ENCODE results near the gene MEX3D. TPM values are rescaled to one million over a fixed set of nuclear protein-coding genes. Genes with fewer than 3 reads are reported as not detected.

The MEX3D gene
- total and polyA plus RNA-seq, 4 experiments from 2014 or later: 0.16 to 4.9 (median 4.5) TPM; not detected in 1

- H3K27ac Mint-ChIP-seq: no peak overlapping the region
- H3K27me3 ChIP-seq (ENCODE audit: insufficient read depth, low read length): no peaks in the 10 kb centered on the region
- no peak overlapping the region for H3K4me3 Mint-ChIP-seq
- intact Hi-C loops (cut with micrococcal nuclease): no loop called here
- no peak overlapping the region for H3K27ac ChIP-seq (ENCODE audit: low read depth, low read length)
- no peaks in the 10 kb centered on the region for H3K9me3 Mint-ChIP-seq
- DNase-seq: no peak
- no peak overlapping the region for H3K4me3 ChIP-seq (ENCODE audit: low read length in 2 of 2)
- H3K4me1 ChIP-seq (ENCODE audit: insufficient read depth, low read length): no peaks in the 10 kb centered on the region
- H3K9me3 ChIP-seq (ENCODE audit: control insufficient read depth in 1 of 2, low read length in 2 of 2): no peaks in the 10 kb centered on the region
- peaks cover 13% of the 10 kb centered on the region for H3K36me3 ChIP-seq (ENCODE audit: insufficient read depth, low read length)
- ChIA-PET POLR2A (ENCODE audit: partially characterized antibody) (no interaction called here), CTCF (ENCODE audit: partially characterized antibody) (no interaction called here)
- no peaks in the 10 kb centered on the region for H3K27me3 Mint-ChIP-seq
- H3K4me1 Mint-ChIP-seq: peaks cover 0 to 2% (median 0%) of the 10 kb centered on the region in 4 donors
- H3K36me3 Mint-ChIP-seq: peaks cover 10 to 15% of the 10 kb centered on the region in 2 donors
Observed at GRCh38 chr19:1577929-1578618, 9.9 kb upstream of the MEX3D start.

- Mint-ChIP-seq H3K27ac (no peak overlapping the region), H3K27me3 (no peaks in the 10 kb centered on the region), H3K4me1 (peaks cover 0 to 2% (median 0%) of the 10 kb centered on the region in 4 donors), H3K4me3 (no peak overlapping the region), H3K36me3 (peaks cover 10 to 13% of the 10 kb centered on the region in 2 donors), H3K9me3 (no peaks in the 10 kb centered on the region)
- ChIA-PET CTCF (ENCODE audit: partially characterized antibody) (no interaction called here), POLR2A (ENCODE audit: partially characterized antibody) (no interaction called here)
- DNase-seq: no peak
- no peaks in the 10 kb centered on the region for H3K9me3 ChIP-seq (ENCODE audit: control insufficient read depth in 1 of 2, low read length in 2 of 2)
- H3K27me3 ChIP-seq (ENCODE audit: insufficient read depth, low read length): no peaks in the 10 kb centered on the region
- H3K4me1 ChIP-seq (ENCODE audit: insufficient read depth, low read length): no peaks in the 10 kb centered on the region
- no peak overlapping the region for H3K27ac ChIP-seq (ENCODE audit: low read depth, low read length)
- intact Hi-C loops (cut with micrococcal nuclease): no loop called here
- H3K36me3 ChIP-seq (ENCODE audit: insufficient read depth, low read length): peaks cover 9% of the 10 kb centered on the region
- no peak overlapping the region for H3K4me3 ChIP-seq (ENCODE audit: low read length in 2 of 2)
Observed at GRCh38 chr19:1577090-1577928, 9.2 kb upstream of the MEX3D start.

- CTCF ChIA-PET (ENCODE audit: partially characterized antibody): interaction anchor here (1.3 kb wide), 1 partner anchor 14 kb away, joined by 3 read pairs; no protein-coding TSS in a partner anchor
- H3K27ac Mint-ChIP-seq: no peak overlapping the region
- intact Hi-C loops (cut with micrococcal nuclease): no loop called here
- Histone ChIP-seq H3K27me3 (ENCODE audit: insufficient read depth, low read length) (no peaks in the 10 kb centered on the region), H3K4me1 (ENCODE audit: insufficient read depth, low read length) (no peaks in the 10 kb centered on the region), H3K36me3 (ENCODE audit: insufficient read depth, low read length) (peaks cover 7% of the 10 kb centered on the region), H3K27ac (ENCODE audit: low read depth, low read length) (no peak overlapping the region), H3K9me3 (ENCODE audit: control insufficient read depth in 1 of 2, low read length in 2 of 2) (no peaks in the 10 kb centered on the region), H3K4me3 (ENCODE audit: low read length in 2 of 2) (no peak overlapping the region)
- H3K27me3 Mint-ChIP-seq: no peaks in the 10 kb centered on the region
- no peak overlapping the region for H3K4me3 Mint-ChIP-seq
- no peaks in the 10 kb centered on the region for H3K9me3 Mint-ChIP-seq
- POLR2A ChIA-PET (ENCODE audit: partially characterized antibody): interaction anchor here (1.0 kb wide), 1 partner anchor 16 kb away, joined by 4 read pairs; the partner anchor contains the start of gene MBD3
- no peak for DNase-seq
- peaks cover 0 to 2% (median 0%) of the 10 kb centered on the region in 4 donors for H3K4me1 Mint-ChIP-seq
- H3K36me3 Mint-ChIP-seq: peaks cover 7 to 12% of the 10 kb centered on the region in 2 donors
Observed at GRCh38 chr19:1576242-1577089, 8.3 kb upstream of the MEX3D start.

GRCh38 chr19:1575323-1576241, 7.5 kb upstream of the MEX3D start:
- Mint-ChIP-seq H3K9me3 (no peaks in the 10 kb centered on the region), H3K27me3 (no peaks in the 10 kb centered on the region), H3K27ac (peak overlapping the region in 2 of 7 donors; percentile 7 to 76), H3K4me1 (peaks cover 0 to 2% (median under 1%) of the 10 kb centered on the region in 4 donors), H3K4me3 (no peak overlapping the region), H3K36me3 (peaks cover 4 to 9% of the 10 kb centered on the region in 2 donors)
- no peaks in the 10 kb centered on the region for H3K9me3 ChIP-seq (ENCODE audit: control insufficient read depth in 1 of 2, low read length in 2 of 2)
- POLR2A ChIA-PET (ENCODE audit: partially characterized antibody): interaction anchor here (1.0 kb wide), 1 partner anchor 17 kb away, joined by 4 read pairs; the partner anchor contains the start of gene MBD3
- intact Hi-C loops (cut with micrococcal nuclease): no loop called here
- H3K4me1 ChIP-seq (ENCODE audit: insufficient read depth, low read length): no peaks in the 10 kb centered on the region
- no peaks in the 10 kb centered on the region for H3K27me3 ChIP-seq (ENCODE audit: insufficient read depth, low read length)
- no peaks in the 10 kb centered on the region for H3K36me3 ChIP-seq (ENCODE audit: insufficient read depth, low read length)
- no peak overlapping the region for H3K27ac ChIP-seq (ENCODE audit: low read depth, low read length)
- CTCF ChIA-PET (ENCODE audit: partially characterized antibody): interaction anchor here (1.3 kb wide), 1 partner anchor 14 kb away, joined by 3 read pairs; no protein-coding TSS in a partner anchor
- H3K4me3 ChIP-seq (ENCODE audit: low read length in 2 of 2): no peak overlapping the region
- no peak for DNase-seq

GRCh38 chr19:1574354-1575136, 6.4 kb upstream of the MEX3D start:
- Histone ChIP-seq H3K4me3 (ENCODE audit: low read length in 2 of 2) (no peak overlapping the region), H3K27ac (ENCODE audit: low read depth, low read length) (no peak overlapping the region), H3K27me3 (ENCODE audit: insufficient read depth, low read length) (no peaks in the 10 kb centered on the region), H3K4me1 (ENCODE audit: insufficient read depth, low read length) (no peaks in the 10 kb centered on the region), H3K36me3 (ENCODE audit: insufficient read depth, low read length) (no peaks in the 10 kb centered on the region), H3K9me3 (ENCODE audit: control insufficient read depth in 1 of 2, low read length in 2 of 2) (no peaks in the 10 kb centered on the region)
- no peak overlapping the region for H3K4me3 Mint-ChIP-seq
- H3K36me3 Mint-ChIP-seq: peaks cover 0 to 5% of the 10 kb centered on the region in 2 donors
- intact Hi-C loops (cut with micrococcal nuclease): no loop called here
- peaks cover 0 to 2% (median 0%) of the 10 kb centered on the region in 8 donors for H3K9me3 Mint-ChIP-seq
- no peak for DNase-seq
- ChIA-PET POLR2A (ENCODE audit: partially characterized antibody) (no interaction called here), CTCF (ENCODE audit: partially characterized antibody) (no interaction called here)
- H3K27ac Mint-ChIP-seq: no peak overlapping the region
- peaks cover 2% of the 10 kb centered on the region in 2 donors for H3K27me3 Mint-ChIP-seq
- peaks cover 2 to 11% (median 4%) of the 10 kb centered on the region in 4 donors for H3K4me1 Mint-ChIP-seq

- ChIA-PET CTCF (ENCODE audit: partially characterized antibody) (no interaction called here), POLR2A (ENCODE audit: partially characterized antibody) (no interaction called here)
- Histone ChIP-seq H3K27ac (ENCODE audit: low read depth, low read length) (no peak overlapping the region), H3K9me3 (ENCODE audit: control insufficient read depth in 1 of 2, low read length in 2 of 2) (no peaks in the 10 kb centered on the region), H3K4me1 (ENCODE audit: insufficient read depth, low read length) (peaks cover 7% of the 10 kb centered on the region), H3K36me3 (ENCODE audit: insufficient read depth, low read length) (no peaks in the 10 kb centered on the region), H3K4me3 (ENCODE audit: low read length in 2 of 2) (no peak overlapping the region), H3K27me3 (ENCODE audit: insufficient read depth, low read length) (no peaks in the 10 kb centered on the region)
- Mint-ChIP-seq H3K4me1 (peaks cover 2 to 11% (median 4%) of the 10 kb centered on the region in 4 donors), H3K36me3 (peaks cover 0 to 2% of the 10 kb centered on the region in 2 donors), H3K4me3 (no peak overlapping the region), H3K27ac (no peak overlapping the region), H3K9me3 (peaks cover 0 to 2% (median 0%) of the 10 kb centered on the region in 8 donors), H3K27me3 (peaks cover 2% of the 10 kb centered on the region in 2 donors)
- intact Hi-C loops (cut with micrococcal nuclease): no loop called here
- DNase-seq: no peak
Observed at GRCh38 chr19:1572795-1573194, 4.7 kb upstream of the MEX3D start.
